Measurements from ENCODE around the gene FGB. TPM values are rescaled to one million over a fixed set of nuclear protein-coding genes. Genes with fewer than 3 reads are reported as not detected.

Gene FGB
- total RNA-seq, 1 donor from 2014 or later = 2.8 TPM

DNA sequence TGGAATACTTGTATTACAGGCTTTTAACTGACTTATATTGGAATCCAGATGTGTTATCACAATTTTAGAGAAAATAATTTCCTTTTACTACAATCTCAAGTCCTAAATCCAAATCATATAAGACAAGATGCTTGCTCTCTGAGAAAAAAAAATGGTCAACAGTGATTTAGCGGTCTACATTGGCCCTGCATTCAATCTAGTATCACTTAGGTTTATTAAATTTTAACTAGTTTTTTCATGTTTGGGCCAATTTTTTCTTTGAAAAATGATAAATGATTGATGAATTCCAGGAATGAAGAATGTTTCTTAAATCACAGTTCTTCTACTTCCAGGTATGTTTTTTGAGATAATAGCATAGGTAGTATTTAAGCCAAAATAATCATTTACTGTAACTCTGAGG, 52.4 kb downstream of the FGB start:
- no peak for FAIRE-seq
- Histone ChIP-seq H3K79me2 (ENCODE audit: insufficient read depth, low read length) (no peaks in the 10 kb centered on the region), H3K4me3 (ENCODE audit: insufficient read depth, low read depth, low read length) (no peak overlapping the region), H4K20me1 (ENCODE audit: insufficient read depth, low read length) (no peaks in the 10 kb centered on the region), H3K9me3 (ENCODE audit: insufficient read depth, low read depth, low read length) (no peaks in the 10 kb centered on the region), H3K4me1 (ENCODE audit: insufficient read depth, low read length) (no peaks in the 10 kb centered on the region), H3K4me2 (ENCODE audit: low read length) (no peak overlapping the region), H3K9ac (ENCODE audit: low read length) (no peak overlapping the region), H3K27me3 (ENCODE audit: insufficient read depth, low read length) (peaks cover 3% of the 10 kb centered on the region), H2AFZ (ENCODE audit: low read depth, low read length) (no peak overlapping the region), H3K27ac (ENCODE audit: low read depth, low read length) (no peak overlapping the region), H3K36me3 (ENCODE audit: insufficient read depth, low read length) (no peaks in the 10 kb centered on the region)
- H3K36me3 Mint-ChIP-seq (ENCODE audit: low read depth, unreplicated experiment) = no peaks in the 10 kb centered on the region
- no peaks in the 10 kb centered on the region for H3K27me3 Mint-ChIP-seq (ENCODE audit: low read depth, unreplicated experiment)
- H3K9me3 Mint-ChIP-seq (ENCODE audit: unreplicated experiment) = no peaks in the 10 kb centered on the region
- H3K4me3 Mint-ChIP-seq (ENCODE audit: unreplicated experiment) = no peak overlapping the region
- TF ChIP-seq, protein P1, sequence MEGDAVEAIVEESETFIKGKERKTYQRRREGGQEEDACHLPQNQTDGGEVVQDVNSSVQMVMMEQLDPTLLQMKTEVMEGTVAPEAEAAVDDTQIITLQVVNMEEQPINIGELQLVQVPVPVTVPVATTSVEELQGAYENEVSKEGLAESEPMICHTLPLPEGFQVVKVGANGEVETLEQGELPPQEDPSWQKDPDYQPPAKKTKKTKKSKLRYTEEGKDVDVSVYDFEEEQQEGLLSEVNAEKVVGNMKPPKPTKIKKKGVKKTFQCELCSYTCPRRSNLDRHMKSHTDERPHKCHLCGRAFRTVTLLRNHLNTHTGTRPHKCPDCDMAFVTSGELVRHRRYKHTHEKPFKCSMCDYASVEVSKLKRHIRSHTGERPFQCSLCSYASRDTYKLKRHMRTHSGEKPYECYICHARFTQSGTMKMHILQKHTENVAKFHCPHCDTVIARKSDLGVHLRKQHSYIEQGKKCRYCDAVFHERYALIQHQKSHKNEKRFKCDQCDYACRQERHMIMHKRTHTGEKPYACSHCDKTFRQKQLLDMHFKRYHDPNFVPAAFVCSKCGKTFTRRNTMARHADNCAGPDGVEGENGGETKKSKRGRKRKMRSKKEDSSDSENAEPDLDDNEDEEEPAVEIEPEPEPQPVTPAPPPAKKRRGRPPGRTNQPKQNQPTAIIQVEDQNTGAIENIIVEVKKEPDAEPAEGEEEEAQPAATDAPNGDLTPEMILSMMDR (IDR thresholded peaks at IDR 0.05; ENCODE audit: insufficient read depth, low read depth, low read length) = no peak
- TF ChIP-seq EZH2 (IDR thresholded peaks at IDR 0.05; ENCODE audit: insufficient read depth, low read length) = no peak
- H3K27ac Mint-ChIP-seq (ENCODE audit: unreplicated experiment) = no peak overlapping the region
- peaks cover under 1% of the 10 kb centered on the region for H3K4me1 Mint-ChIP-seq (ENCODE audit: low read depth, unreplicated experiment)
- DNase-seq (ENCODE audit: low read depth) = no peak

DNA sequence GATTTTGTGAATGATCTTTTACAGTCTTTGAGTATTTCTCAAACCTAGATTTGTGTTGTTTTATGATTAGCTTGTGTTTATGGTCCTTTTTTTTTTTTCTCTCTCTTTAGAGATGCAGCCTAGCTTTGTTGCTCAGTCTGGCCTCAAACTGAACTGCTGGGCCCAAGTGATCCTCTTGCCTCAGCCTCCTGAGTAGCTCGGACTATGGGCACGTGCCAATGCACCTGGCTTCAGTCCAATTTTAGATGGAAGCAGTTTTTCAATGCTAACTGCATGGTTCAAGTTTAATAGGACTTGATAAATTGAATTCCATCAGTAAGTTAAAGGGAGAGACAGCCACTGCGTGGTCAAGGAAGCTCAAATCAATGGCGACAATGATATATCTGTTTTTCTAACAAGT, 53.5 kb downstream of the FGB start:
- TF ChIP-seq, protein P1 (IDR thresholded peaks at IDR 0.05; ENCODE audit: insufficient read depth, low read depth, low read length) = no peak
- no peak for TF ChIP-seq EZH2 (IDR thresholded peaks at IDR 0.05; ENCODE audit: insufficient read depth, low read length)
- Mint-ChIP-seq H3K36me3 (ENCODE audit: low read depth, unreplicated experiment) (no peaks in the 10 kb centered on the region), H3K27me3 (ENCODE audit: low read depth, unreplicated experiment) (no peaks in the 10 kb centered on the region), H3K9me3 (ENCODE audit: unreplicated experiment) (no peaks in the 10 kb centered on the region), H3K4me3 (ENCODE audit: unreplicated experiment) (no peak overlapping the region), H3K4me1 (ENCODE audit: low read depth, unreplicated experiment) (peaks cover 3% of the 10 kb centered on the region), H3K27ac (ENCODE audit: unreplicated experiment) (no peak overlapping the region)
- Histone ChIP-seq H3K27ac (ENCODE audit: low read depth, low read length) (no peak overlapping the region), H3K4me1 (ENCODE audit: insufficient read depth, low read length) (no peaks in the 10 kb centered on the region), H3K9ac (ENCODE audit: low read length) (no peak overlapping the region), H3K4me3 (ENCODE audit: insufficient read depth, low read depth, low read length) (no peak overlapping the region), H3K27me3 (ENCODE audit: insufficient read depth, low read length) (peaks cover 8% of the 10 kb centered on the region), H3K4me2 (ENCODE audit: low read length) (no peak overlapping the region), H3K9me3 (ENCODE audit: insufficient read depth, low read depth, low read length) (no peaks in the 10 kb centered on the region), H3K79me2 (ENCODE audit: insufficient read depth, low read length) (no peaks in the 10 kb centered on the region), H3K36me3 (ENCODE audit: insufficient read depth, low read length) (no peaks in the 10 kb centered on the region), H2AFZ (ENCODE audit: low read depth, low read length) (no peak overlapping the region), H4K20me1 (ENCODE audit: insufficient read depth, low read length) (no peaks in the 10 kb centered on the region)
- FAIRE-seq (no peak), DNase-seq (ENCODE audit: low read depth) (no peak)

DNA sequence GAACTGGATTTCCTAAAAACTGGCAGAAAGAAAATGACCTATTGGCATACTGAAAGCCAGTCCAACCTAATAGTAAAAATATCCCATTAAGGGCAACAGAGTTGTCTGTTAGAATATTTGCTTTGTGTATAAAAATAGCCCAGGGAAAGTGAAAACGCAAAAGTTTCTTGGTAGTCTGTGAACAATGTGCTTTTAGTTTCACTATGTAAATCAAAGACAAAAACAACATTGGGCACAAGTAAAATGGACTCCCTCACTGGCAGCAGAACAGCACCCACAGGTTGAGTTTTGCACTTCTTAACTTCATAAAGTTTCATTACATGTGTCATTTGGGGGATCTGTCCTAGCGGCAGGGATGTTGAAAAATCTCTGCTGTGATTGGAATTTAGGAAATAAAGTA, 53.9 kb downstream of the FGB start:
- H3K27me3 Mint-ChIP-seq (ENCODE audit: low read depth, unreplicated experiment) = no peaks in the 10 kb centered on the region
- H3K27ac ChIP-seq (ENCODE audit: low read depth, low read length) = no peak overlapping the region
- H3K9me3 Mint-ChIP-seq (ENCODE audit: unreplicated experiment) = no peaks in the 10 kb centered on the region
- peaks cover 3% of the 10 kb centered on the region for H3K4me1 Mint-ChIP-seq (ENCODE audit: low read depth, unreplicated experiment)
- H3K27ac Mint-ChIP-seq (ENCODE audit: unreplicated experiment) = no peak overlapping the region
- H3K4me3 Mint-ChIP-seq (ENCODE audit: unreplicated experiment) = no peak overlapping the region
- DNase-seq (ENCODE audit: low read depth) = no peak
- no peaks in the 10 kb centered on the region for H3K4me1 ChIP-seq (ENCODE audit: insufficient read depth, low read length)
- H3K36me3 Mint-ChIP-seq (ENCODE audit: low read depth, unreplicated experiment) = no peaks in the 10 kb centered on the region
- TF ChIP-seq, protein P1 (IDR thresholded peaks at IDR 0.05; ENCODE audit: insufficient read depth, low read depth, low read length) = no peak
- TF ChIP-seq EZH2 (IDR thresholded peaks at IDR 0.05; ENCODE audit: insufficient read depth, low read length) = no peak
- no peak overlapping the region for H3K4me3 ChIP-seq (ENCODE audit: insufficient read depth, low read depth, low read length)
- H3K79me2 ChIP-seq (ENCODE audit: insufficient read depth, low read length) = no peaks in the 10 kb centered on the region
- no peaks in the 10 kb centered on the region for H3K9me3 ChIP-seq (ENCODE audit: insufficient read depth, low read depth, low read length)
- no peak overlapping the region for H2AFZ ChIP-seq (ENCODE audit: low read depth, low read length)
- no peak overlapping the region for H3K4me2 ChIP-seq (ENCODE audit: low read length)
- no peak for FAIRE-seq
- H3K9ac ChIP-seq (ENCODE audit: low read length) = no peak overlapping the region
- no peaks in the 10 kb centered on the region for H3K36me3 ChIP-seq (ENCODE audit: insufficient read depth, low read length)
- H4K20me1 ChIP-seq (ENCODE audit: insufficient read depth, low read length) = no peaks in the 10 kb centered on the region
- H3K27me3 ChIP-seq (ENCODE audit: insufficient read depth, low read length) = peaks cover 8% of the 10 kb centered on the region
